CD4-positive, alpha-beta T cell treated with Interleukin-4 for 1 hour (primary cell): ENCODE measurements around the gene VHLL.

ENCODE experiments used
- DNase-seq, 2 donors: peaks; one replicate each; pipeline ENCODE4 v3.0.0-alpha.2; 2020 to 2022

The VHLL gene

DNA sequence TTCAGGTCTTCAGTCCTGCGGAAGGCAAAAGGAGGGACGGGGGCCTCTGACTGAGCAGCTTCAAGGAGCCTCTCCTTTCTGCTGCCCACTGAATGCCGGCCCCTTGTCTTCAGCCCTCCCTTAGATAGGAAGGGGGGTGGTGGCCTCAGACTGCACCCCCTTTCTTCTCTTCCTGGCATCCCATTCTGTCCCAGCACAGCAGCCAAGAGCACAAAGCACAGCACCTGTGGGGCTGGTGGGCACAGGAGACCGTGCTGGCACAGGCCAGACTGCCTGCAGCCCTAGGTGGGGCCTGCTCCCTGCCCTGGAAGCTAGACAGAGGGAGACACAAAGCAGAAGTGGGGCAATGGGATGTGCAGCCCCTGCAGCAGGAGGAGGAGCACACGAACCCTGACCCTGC is 49.5 kb downstream of the VHLL start:
- DNase-seq: no peak
